EL (cell line): ENCODE data around the gene LDAH.
"Not testable (repeated sequence)": the region's sequence is repeated elsewhere in the genome, so short reads cannot be mapped to it uniquely, and the experiment has no call there.

ENCODE experiments used
- DNase-seq: peaks from one replicate; pipeline ENCODE4 v3.0.0-alpha.2; 2016

LDAH gene

DNA sequence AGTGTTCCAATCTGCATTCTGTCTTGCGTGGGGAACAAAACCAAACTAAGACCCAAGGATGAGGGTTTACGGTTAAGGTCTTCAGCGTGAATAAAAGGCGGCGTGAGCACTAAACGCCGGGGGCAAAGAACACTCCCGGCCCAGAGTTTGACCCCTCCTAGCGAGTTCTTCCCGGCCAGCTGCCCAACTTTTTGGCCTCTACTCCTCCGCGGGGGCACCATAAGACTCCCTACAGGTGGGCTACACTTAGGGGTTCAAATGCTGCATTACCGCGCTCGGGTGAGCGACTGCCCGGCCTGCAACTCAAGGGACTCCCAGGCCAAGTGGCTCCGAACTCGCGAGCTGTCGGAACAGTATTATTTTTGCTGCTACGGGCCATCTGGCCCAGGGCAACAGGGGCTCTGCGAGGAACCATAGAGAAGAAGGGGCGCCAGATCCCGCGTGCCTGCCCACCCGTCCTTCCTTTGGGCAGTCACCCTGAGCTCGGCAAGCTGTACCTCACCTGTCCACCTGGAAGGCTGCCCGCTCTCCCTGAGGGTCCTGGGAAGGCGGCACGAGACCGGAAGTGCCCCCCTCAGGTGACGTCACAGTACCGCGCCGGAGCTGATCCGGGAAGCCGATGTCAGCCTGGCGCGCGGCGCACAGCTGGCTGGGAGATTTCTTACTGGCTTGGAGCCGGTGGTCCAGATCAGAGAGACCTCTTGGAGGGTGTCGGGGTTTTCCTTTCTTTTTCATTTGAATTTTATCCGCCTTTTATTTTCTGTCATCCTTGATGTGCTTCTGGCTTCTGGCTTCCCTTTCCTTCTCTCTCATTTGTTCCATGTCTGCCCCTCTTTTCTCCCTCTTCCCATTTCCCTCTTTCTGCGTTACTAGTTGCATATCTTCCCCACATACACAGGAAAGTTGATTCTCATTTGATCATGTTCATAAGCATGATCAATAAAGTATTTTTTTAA is at the start of gene LDAH:
TSS of gene LDAH (minus strand) at position 567 of the 956 bp plus-strand sequence. CDS start 21,638 bp downstream, outside the sequence.
- peak; percentile 84 for DNase-seq

DNA sequence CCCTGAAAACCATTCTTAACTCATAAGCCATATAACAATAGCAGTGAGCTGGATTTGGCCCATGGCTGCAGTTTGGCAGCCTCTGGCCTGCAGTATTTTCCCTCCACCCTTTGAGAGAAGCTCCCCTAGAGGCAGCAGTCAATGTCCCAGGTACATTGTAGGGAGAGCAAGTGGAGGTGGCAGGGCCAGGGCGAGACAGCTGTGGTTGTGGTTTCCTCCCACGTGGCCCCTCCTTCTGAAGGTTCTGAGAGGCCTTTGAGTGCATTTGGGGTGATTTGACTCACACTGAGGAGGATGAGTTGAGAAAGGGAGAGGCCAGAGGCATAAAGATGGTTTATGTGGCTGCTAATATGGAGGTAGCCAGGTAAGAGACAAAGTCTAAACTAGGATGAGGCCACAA is 45.5 kb upstream of the LDAH start:
- no peak for DNase-seq

DNA sequence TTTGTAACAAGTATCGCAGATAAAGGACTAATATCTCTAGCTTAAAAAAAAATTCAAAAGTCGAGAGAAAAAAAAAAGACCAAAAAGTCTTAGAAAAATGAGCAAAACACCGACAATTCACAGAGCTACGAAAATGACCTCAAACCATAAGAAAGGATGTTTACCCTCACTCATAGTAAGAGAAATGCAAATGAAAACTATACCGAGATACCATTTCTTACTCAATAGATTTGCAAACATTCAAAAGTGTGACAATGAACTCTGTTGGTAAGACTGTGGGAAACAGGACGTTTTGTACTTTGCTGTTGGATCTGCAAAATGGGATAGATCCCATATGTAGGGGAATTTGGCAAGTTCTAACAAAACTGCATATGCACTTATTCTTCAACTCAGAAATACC is 39.9 kb upstream of the LDAH start:
- no peak for DNase-seq

DNA sequence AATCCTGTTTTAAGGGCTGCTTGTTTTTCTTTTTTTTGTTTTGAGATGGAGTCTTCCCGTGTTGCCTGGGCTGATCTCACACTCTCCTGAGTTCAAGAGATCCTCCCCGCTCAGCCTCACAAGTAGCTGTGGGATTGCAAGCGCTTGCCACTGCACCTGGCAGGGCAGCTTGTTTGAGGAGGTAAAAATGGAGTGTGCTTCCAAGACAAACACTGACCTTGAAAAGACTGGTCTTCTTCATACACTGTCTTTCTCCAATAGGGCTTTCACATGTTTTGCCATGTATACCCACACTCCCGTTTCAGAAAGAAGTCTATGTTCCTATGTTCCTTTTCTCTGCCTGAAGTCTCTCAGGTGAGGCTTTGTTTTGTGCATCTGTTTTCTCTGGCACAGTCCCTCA is 32.6 kb upstream of the LDAH start:
- DNase-seq = no peak

DNA sequence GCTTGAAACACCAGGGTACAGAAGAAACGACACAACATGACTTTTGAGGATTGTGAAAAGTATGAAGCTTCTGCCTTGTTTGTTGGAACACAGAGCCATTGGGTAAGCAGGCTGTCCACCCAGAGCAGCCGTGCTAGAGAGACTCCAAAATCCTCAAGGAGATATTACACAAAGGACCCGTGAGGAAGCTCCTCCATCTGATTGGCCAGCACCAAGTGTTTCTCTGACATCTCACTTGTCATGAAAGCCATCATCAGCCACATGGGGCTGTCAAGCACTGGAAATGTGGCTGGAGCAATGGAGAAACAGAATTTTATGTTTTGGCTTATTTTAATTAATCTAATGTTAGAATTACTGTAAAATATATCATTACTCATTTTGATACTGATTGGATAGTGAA is 29.8 kb upstream of the LDAH start:
- DNase-seq = no peak

DNA sequence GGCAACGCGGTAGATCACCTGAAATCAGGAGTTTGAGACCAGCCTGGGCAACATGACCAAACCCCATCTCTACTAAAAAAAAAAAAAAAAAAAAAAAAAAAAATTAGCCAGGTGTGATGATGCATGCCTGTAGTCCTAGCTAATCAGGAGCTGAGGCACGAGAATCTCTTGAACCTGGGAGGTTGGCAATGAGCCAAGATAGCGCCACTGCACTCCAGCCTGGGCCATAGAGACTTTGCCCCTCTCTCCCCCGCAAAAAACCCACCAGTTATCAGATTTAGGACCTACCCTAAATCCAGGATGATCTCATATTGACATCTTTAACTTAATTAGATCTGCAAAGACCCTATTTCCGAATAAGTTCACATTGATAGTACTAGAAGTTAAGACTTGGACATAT is 29.2 kb upstream of the LDAH start:
- DNase-seq = no peak

DNA sequence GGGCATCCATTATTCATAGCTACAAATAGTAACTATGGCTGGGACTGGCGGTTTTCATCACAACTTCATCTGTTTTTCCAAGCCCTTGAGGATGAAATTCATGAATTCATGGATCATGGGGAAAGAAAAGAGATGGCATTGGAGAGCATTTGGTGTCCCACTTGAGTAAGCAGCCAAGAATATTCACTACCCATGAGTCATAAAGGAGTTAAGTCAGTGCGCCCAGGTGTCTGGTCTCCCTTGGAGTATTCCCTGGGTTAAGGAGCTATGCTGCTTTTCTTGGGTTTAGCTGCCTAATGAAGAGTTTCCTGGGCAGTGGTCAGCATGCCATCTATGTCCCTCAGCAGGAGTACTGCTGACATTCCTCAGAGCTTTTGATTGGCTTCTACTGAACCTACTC is 21.3 kb upstream of the LDAH start:
- no peak for DNase-seq

DNA sequence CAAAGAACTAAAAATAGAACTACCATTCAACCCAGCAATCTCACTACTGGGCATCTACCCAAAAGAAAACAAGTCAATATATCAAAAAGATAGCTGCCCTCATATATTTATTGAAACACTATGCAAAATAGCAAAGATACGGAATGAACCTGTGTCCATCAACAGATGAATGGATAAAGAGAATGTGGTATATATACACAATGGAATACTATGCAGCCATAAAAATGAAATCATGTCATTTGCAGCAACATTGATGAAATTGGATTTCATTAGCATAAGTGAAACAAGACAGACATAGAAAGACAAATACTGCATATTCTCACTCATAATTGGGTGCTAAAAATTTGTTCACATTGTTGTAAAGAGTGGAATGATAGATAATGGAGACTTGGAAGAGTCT is 16.2 kb upstream of the LDAH start:
- DNase-seq = no peak

DNA sequence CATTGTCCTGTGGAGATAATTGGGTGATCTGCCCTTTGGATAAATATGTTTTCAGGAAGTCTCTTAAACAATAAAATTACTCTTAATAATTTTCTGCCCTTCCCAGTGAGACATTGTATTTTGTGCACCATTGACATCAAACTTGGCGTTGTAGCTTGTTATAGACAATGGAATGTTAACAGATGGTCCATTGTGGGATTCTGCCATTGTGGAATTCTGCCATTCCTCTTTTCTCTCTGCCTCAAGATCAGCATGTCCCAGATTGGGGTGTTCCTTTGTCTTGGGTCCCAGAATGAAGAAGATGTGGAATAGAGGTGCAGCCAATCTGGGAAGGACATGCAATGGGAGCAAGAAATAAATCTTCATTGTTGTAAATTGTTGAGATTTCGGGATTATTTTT is 15.1 kb upstream of the LDAH start:
- DNase-seq = no peak

DNA sequence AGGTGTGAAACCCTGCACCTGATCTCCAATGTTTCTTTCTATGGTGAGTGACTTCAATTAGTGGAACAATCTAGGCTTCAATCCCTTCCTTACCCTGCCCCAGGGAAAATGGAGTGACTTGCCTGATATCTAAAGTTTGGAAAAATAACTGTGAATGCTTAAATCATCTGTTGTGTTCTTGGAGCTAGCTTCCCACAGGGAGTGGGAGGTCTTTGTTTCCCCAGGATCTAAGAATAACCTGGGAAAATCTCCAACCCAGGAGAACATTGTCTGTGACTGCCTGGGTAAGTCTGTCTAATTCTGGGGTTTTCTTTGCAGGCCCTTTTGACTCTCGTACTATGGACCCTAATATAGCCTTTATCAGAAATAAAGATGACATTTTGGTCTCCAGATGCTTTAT is 13.6 kb upstream of the LDAH start:
- DNase-seq = no peak

DNA sequence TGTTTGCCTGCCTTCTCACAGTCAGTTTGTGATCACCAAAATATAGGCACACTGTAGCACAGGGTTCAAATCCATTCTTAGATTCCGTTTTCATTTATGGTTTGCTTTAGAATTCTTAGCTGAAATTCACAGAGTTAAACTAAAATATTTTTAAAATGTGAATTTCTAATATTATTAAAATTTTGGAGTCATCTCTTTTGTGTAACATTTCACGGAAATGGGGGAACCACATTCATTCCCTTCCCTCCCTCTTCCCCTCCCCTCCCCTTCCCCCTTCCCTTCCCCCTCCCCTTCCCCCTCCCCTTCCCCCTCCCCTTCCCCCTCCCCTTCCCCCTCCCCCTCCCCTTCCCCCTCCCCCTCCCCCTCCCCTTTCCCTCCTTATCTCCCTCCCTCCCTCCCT is 11.4 kb upstream of the LDAH start:
- DNase-seq = no peak

DNA sequence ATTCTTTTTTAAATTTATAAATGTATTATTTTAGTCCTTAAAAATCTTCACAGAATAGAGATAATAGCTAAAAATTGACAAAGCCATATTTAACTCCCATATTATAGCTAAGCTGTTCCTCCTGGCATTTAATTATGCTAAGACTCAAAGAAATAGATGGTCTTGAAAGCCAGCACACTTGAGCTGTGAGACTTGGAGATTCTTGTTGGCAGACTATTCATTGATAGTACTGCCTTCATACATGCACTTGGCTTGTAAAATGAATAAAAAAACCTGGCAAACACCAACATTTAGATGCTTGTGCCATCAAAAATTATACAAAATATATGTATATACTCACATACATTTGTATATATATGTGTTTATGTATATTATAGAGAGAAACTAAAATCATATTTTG is 9.7 kb upstream of the LDAH start:
- DNase-seq = no peak

DNA sequence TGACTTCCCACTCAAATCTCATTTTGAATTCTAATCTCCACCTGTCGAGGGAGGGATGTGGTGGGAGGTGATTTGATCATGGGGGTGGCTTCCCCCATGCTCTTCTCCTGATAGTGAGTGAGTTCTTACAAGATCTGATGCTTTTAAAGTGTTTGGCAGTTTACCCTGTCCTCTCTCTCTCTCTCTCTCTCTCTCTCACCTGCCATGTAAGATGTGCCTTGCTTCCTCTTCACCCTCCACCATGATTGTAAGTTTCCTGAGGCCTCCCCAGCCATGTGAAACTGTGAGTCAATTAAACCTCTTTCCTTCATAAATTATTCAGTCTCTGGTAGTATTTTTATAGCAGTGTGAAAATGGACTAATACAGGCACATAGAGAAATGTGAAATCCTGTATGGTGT is 7.0 kb upstream of the LDAH start:
- no peak for DNase-seq

DNA sequence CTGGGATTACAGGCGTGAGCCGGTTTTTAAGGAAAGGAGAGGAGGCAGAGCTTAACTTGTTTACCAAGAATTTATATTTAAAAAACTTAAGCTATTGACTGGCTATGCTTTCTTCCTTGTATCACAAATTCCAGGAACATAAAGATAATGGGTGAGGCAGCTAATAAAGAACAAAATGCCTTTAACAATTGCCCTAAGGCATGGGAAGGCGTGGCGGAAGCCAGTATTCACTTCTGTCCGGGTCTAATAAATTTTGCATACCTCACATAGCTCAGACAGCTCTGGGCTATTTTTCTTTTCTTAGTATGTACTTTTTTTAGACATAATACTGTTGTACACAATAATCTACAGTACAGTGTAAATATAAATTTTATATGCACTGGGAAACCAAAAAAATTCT is 1.0 kb upstream of the LDAH start:
- peak; percentile 26 for DNase-seq

DNA sequence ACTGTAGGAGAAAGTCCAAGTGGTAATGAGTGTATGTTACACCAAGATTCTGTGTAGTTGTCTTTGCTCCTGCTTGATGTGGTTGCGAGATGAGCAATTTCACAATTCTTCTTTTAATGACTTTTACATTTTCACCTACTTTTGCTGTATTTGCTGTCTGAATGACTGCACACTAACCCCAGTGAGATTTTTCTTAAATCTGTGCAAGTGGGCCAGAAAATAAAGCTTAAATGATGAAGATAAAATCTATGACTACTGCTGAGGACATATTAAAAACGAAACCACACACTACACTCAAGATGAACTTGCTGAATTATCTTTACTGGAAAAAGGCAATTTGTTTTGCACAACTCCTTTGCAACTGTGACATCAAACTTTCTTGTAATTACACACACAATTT is 4.1 kb downstream of the LDAH start:
- no peak for DNase-seq

DNA sequence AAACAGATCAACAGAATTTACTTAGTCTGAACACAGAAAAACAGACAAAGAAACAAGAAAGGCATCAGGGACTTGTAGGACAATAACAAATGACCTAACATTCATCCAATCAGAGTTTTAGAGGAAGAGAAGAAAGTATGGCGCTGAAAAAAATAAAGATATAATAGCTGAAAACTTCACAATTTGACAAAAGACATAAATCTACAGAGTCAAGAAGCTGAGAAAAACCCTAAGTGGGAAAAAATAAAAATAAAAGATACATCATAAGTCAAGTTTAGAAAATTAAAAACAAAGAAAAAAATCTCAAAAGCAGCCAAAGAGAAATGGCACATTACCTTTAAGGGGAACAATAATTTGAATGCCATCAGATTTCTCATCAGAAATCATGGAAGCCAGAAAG is 7.7 kb downstream of the LDAH start:
- no peak for DNase-seq

DNA sequence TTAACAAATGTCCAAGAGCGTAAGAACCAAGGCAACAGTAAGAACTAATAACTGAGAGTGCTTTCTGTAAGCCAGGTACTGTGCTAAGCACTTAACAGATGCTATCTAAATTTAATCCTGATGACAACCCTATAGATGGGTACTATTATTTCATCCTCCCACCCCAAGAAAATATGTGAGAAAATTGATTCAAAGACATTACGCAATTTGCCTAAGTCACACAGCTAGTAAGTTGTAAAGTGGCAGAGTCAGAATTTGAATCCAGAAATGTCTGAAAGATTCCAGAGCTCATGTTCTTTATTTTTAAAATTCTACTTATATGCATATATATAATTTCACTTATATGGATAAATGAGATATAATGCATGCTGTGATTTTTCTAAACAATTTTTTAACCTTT is 10.1 kb downstream of the LDAH start:
- DNase-seq = no peak

DNA sequence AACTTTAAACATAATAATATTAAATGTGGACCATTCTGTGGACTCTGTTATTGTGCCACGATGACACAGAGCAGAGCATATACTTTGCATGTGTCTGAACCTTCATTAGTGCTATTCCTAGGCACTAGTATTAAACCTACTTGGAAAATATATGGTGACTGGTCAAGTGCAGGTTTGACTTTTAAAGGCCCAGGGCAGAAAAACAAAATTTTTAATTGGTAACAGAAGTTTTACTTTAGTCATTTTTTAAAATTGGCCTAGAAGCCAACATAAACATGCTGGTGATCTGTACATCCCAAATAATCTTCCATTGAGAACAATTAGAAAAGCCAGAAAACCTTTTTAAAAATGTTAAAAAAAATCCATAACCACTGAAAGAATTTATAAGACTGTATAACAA is 16.6 kb downstream of the LDAH start:
- DNase-seq = no peak

DNA sequence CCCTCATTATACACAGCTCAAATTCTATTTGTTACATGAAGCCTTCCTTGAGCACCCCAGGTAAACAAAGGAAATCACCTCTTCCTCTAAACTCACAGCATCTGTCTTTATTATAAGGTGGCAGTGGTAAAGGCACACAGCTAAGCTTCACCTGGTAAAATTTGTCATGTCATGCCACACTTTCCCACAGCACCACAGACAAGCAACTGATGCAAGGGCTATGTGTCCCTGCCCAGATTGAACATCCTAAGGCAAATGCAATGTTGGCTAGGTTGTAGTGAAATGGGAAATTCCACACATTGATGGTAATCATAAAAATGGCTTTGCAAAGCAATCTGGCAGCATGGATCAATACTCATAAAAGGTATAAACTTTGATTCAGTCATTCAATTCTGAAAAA is 18.9 kb downstream of the LDAH start:
- no peak for DNase-seq

DNA sequence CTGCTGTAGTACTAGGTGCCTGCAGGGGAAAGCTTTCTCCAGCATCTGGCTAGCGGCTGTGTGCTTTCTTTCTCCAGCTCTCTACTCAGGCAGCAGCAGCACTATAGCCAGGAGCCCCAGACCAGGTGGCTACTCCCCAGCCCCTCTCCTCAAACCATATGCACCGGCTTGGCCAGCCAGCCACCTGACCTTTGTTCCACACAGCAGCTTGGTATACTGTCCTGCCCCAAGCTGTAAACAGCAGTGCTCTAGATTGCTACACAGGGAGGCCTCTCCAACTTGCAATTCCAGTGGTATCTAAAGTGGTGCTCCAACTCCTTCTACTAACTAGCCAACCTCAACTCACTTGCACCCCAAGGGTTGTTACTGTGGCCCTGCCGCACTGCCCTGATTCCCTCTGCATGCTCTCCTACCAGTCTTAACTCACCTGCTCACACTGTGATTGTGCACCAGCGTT is 19.6 kb downstream of the LDAH start:
- DNase-seq = no peak

DNA sequence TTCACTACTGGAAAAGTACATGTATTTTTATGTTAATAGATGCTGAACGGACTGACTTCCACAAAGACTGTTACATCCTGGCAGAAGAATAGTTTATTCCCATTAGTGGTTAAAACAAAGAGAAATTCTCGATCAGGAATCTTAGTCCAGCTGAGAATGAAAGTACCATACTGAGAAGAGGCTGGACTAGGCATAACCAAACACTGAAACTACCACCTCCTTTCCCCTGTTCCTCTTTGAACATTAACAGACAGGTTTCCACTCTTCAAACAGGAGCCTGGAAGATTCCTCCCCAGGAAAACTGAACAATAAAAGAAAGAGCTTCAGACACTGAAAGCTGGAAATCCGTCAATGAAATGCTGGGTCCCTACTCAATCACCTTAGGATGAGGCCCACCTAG is 25.8 kb downstream of the LDAH start:
- DNase-seq = no peak

DNA sequence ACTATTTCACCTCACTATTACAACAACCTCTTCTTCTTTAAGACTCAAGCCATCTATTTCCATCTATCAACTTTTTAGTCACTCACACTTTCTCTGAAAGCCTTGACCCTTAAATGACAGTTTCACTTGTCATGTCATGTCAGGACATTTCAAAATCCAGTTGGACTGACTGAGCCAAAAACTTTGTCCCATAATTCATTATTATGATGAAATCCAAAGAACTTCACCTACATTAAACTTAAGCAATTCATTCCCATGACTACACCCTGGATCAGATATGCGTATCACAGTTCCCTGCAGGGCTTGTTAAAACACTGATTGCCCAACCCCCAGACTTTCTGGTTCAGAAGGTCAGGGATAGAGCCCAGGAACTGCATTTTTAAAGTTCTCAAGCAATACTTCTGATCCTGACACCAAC is 26.5 kb downstream of the LDAH start:
- peak; percentile 22 for DNase-seq

DNA sequence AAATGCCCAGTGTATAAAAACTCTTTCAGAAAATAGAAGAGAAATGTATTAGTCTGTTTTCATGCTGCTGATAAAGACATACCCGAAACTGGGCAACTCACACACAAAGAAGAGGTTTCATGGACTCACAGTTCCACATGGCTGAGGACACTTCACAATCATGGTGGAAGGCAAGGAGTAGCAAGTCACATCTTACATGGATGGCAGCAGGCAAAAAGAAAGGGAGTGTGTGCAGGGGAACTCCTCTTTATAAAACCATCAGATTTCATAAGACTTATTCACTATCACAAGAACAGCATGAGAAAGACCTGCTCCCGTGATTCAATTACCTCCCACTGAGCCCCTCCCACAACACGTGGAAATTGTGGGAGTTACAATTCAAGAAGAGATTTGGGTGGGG is 29.0 kb downstream of the LDAH start:
- not testable (repeated sequence) for DNase-seq

DNA sequence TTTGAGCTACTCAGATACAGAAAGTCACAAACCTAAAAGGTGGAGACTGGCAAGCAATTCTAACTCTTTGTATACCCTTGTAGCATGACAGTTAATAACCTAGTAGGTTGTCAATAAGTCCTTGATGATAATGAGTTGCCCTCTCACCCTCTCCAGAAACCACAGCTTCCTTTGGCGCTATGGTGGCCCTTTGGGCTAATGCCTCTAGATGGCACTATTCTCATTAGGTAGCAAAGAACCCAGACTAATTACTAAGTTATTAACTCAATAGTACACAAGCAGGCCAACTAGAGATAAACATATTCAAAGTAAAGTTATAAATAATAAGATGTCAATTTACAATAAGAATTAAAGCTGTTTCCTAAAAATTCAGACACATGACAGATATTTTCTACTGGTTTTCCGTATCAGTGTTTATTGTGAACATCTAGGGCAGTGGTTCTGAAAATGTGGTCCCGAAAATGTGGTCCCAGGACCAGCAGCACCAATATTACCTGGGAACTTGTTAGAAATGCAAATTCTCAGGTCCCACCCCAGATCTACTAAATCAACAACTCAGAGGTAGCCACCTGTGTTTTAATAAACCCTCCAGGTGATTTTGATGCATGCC is 41.1 kb downstream of the LDAH start:
- DNase-seq = peak; percentile 26

DNA sequence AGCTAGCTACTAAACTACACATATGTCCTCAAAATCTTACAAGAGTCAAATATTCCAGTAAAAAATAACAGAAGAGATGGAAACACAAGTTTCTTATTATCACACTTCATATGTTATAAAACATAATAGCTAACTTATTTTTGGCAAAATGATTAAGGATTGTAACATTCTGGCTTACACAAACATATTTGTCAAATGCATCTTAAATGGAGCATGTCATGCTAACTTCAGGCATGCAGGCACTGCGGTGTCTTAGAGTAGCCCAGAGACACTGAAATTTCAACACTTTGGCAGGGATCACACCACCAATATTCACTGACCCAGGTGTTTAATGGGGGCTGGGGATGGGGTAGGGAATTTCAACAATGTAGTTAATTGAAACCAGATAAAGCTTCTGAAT is 51.6 kb downstream of the LDAH start:
- DNase-seq = no peak
